Sciatic nerve (tissue), 2 donors: Measurements from ENCODE around the gene MCC. TPM values are rescaled to one million over a fixed set of nuclear protein-coding genes. Genes with fewer than 3 reads are reported as not detected.

Source experiments
- ATAC-seq: fragments of 200-7000 bp; cut with Tn5 transposase; one replicate; pipeline ENCODE4 v1.9.1; 2020; ENCODE audit warnings: mild to moderate bottlenecking, moderate library complexity
- DNase-seq: peaks from one replicate; pipeline ENCODE4 v3.0.0-alpha.2; 2020; ENCODE audit warnings: low spot score
- intact Hi-C: fragments of 100-400 bp; cut with DNase I; formaldehyde crosslinking; loops from one replicate; pipeline ENCODE4 v1.14.2; 2022
- total RNA-seq: library from RNA; stranded (reverse); fragmentation: NEBNext Ultra II Directional; extraction: Animal tissue kit (Norgen Biotek cat#: 25700); gene quantifications from one replicate; pipeline ENCODE4 v1.2.1, GENCODE V29; 2021
- donor health status: DM: no; HTN: no; CAD: no.
- donor health status: DM: no; HTN: no; CAD: no.

The MCC gene
- total RNA-seq, 1 donor from 2014 or later: 41.9 TPM

DNA sequence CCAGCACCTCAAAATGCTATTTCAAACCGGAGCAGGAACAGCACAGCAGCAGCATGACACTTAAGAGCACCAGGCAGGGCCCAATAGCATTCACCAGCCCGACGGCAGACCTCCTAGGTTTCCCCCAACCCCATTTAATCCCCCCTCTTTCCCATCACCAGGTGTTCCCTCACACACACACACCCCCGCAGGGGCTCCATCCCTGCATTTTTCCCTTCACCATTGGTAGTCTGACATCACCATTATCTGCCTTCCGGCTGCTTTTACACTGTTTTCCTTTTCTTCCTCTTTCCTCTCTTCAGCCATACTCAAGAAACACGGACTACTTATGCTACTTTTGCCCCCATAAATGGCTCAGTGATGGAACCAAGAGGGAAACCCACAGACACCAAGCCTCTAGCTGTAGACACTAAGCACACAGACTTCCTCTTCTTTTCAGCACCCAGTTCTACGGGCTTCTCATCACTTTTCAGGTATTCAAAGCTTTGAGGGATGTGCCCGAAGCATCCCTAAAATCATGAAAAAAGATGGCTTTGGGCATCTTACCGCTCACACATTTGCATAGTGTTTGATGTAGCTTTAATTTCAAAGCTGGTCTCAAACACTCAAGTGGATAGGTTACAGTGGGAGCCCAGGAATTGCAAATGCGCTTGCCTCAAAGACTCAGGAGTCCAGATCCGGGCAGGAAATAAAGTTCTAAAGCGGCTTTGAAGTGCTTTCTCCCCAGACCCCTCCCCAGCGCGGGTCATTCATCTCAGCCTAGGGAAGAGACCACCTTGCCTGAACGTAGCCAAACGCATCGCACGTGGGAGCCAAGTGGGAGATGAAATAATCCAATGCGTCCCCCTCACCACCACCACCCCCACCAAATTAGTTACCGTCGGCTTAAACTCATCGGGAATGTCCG is 194.9 kb downstream of the MCC start:
- intact Hi-C loops: no loop called here
- DNase-seq (no peak), ATAC-seq (peak; percentile 16)

GRCh38 chr5:113292462-113292861 is 195.8 kb downstream of the MCC start:
- DNase-seq (no peak), ATAC-seq (no peak)
- intact Hi-C loops: no loop called here

- no peak for ATAC-seq
- intact Hi-C loops: loop anchor here (10.0 kb wide), 1 partner anchor 49 kb away; no protein-coding TSS in a partner anchor
- no peak for DNase-seq
These were observed 204.7 kb downstream of the MCC start for GRCh38 chr5:113283558-113283957.

- intact Hi-C loops: loop anchor here (10.0 kb wide), 1 partner anchor 48 kb away; no protein-coding TSS in a partner anchor
- no peak for ATAC-seq
These were observed 205.8 kb downstream of the MCC start for GRCh38 chr5:113282472-113282871.

GRCh38 chr5:113281194-113281593 is 207.1 kb downstream of the MCC start:
- DNase-seq: no peak
- ATAC-seq: no peak
- intact Hi-C loops: loop anchor here (10.0 kb wide), 1 partner anchor 46 kb away; no protein-coding TSS in a partner anchor

More at GRCh38 chr5:113282472-113282871, 205.8 kb downstream of the MCC start:
- DNase-seq: no peak

DNA sequence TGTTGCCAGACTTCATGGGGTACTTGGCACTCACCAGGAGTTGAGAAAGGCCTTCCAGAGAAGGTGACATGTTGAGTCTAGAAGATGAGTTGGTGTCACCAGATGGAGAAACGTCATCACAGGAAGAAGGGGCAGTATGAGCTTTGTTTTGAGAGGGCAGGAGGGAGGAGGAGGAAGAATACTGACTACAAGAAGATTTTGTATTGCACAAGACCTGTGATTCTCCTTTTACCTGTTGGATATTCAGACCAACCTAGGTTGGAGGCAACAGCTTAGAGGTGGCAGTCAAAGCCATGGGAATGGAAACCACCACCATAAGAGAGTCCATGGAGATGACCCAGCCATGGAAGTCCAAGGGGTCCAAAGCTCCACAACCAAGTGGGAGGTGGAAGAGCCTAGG is 207.7 kb downstream of the MCC start:
- no peak for ATAC-seq
- intact Hi-C loops: loop anchor here (10.0 kb wide), 1 partner anchor 46 kb away; no protein-coding TSS in a partner anchor

GRCh38 chr5:113278976-113279375 is 209.3 kb downstream of the MCC start:
- DNase-seq (no peak), ATAC-seq (no peak)
- intact Hi-C loops: no loop called here

More for the DNA sequence above, 207.7 kb downstream of the MCC start:
- no peak for DNase-seq

GRCh38 chr5:113276493-113276892 is 211.8 kb downstream of the MCC start:
- intact Hi-C loops: no loop called here
- ATAC-seq (no peak), DNase-seq (no peak)

GRCh38 chr5:113276001-113276400 is 212.3 kb downstream of the MCC start:
- no peak for ATAC-seq

GRCh38 chr5:113274836-113275414 is 213.3 kb downstream of the MCC start:
- no peak for DNase-seq
- no peak for ATAC-seq
- intact Hi-C loops: no loop called here

More at GRCh38 chr5:113276001-113276400, 212.3 kb downstream of the MCC start:
- intact Hi-C loops: no loop called here
- no peak for DNase-seq

DNA sequence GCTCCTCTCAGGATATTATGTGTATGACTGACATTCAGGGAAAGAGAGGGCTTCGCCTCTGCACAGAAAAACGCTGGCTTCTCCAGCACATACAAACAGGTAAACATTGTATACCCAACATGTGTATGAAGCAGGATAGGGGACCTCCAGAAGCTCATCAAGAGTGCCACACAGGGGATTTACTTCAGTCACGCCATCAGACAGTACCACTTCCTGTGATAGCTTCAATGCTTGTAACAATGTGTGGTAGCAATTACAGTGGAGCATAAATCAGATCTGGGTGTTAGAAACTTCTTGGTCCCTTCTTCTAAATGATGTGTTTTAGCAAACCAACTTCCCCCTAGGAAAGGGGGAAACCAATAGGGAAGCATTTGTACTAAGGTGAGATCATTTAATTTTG is 214.3 kb downstream of the MCC start:
- intact Hi-C loops: no loop called here
- ATAC-seq (no peak), DNase-seq (no peak)

DNA sequence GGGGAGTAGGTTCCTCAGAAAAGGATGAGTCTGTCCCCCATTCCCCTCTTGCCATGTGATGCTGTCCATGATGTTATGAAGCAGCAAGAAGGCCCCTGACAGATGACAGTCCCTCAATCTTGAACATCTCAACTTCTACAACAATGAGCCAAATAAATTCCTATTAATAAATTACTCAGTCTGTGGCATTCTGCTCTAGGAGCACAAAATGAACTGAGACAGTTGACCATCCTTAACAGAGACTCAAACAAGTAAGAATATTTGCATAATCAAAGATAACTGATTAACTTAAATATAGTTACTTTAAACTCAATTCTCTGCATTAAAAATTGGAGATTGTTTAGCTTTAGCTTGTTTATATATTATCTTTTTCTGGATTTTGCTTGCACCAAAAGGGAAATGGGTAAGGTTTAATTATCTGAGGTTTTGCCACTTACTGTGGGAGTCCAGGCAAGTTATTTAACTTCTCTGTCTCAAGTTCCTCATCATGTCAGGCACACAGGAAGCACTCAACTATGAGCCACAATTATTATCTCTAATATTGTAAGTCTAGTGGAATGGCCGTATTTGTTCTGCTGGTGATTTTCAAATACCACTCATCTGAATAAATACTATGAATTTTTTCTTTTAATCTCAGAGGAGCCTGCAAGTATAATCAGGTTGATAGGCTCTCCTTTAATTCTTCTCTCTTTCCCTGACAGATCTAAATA is 216.4 kb downstream of the MCC start:
- DNase-seq (no peak), ATAC-seq (no peak)
- intact Hi-C loops: no loop called here

DNA sequence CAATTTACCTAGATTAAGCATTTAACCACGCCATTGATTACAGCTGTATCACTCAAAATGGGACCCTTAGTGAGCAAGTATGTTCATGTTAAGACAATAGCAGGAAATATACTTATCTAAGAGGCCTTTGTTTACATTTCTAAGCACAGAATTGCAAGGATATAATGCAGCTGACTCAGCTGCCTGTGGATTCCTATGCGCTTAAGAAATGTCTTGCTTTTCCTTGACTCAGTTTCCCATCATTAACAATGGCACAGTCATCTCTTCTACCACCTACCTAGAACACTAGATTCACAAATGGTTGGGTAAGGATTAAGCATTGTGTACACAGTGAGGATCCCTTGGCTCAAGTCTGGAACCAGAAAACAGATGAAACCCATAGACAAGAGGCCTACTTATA is 217.2 kb downstream of the MCC start:
- no peak for DNase-seq
- intact Hi-C loops: no loop called here
- no peak for ATAC-seq

- intact Hi-C loops: no loop called here
- ATAC-seq: no peak
These were observed 218.2 kb downstream of the MCC start for GRCh38 chr5:113270086-113270485.

GRCh38 chr5:113269023-113269997 is 218.9 kb downstream of the MCC start:
- intact Hi-C loops: no loop called here
- no peak for ATAC-seq
- DNase-seq: no peak

More at GRCh38 chr5:113270086-113270485, 218.2 kb downstream of the MCC start:
- no peak for DNase-seq

GRCh38 chr5:113268232-113268631 is 220.0 kb downstream of the MCC start:
- DNase-seq (no peak), ATAC-seq (no peak)
- intact Hi-C loops: no loop called here

DNA sequence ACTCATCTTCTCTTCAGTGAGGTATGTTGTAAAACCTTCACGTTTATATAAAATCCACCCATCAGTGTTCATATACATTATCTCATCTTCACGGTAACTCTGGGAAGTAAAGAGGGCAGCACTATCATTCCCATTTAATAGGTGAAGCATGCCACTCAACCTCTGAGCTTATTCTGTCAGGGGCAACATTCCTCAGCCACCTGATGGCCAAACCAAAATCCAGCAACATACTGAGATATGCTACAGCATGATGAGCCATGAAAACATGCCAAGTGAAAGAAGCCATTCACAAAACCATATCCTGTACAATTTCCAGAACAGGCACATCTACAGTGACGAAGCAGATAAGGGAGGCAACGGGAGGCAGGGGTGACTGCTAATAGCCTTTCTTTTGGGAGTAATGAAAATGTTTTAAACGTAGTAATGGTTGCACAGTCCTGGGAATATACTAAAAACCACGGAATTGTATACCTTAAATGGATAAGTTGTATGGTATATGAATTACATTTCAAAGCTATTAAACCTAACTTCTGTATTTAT is 220.8 kb downstream of the MCC start:
- ATAC-seq: no peak
- no peak for DNase-seq
- intact Hi-C loops: no loop called here

DNA sequence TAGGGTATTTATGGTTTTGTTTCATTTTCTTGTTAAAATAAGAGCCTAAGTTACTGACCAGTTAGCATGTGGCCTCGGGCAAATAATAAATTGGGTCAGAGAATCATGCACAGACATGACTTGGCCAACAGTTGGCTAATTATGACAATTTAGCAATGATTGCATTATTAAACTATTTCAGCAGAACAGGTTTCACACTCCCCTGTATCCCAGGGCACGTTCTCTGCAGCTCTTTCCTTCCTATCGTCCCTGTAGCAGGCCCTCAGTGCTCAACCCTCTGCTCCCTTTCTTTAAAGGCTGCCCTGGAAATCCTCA is 221.4 kb downstream of the MCC start:
- no peak for DNase-seq
- intact Hi-C loops: no loop called here
- ATAC-seq: peak; percentile 51
